K562 (cell line): ENCODE results near the gene LRRC41. TPM values are rescaled to one million over a fixed set of nuclear protein-coding genes. Genes with fewer than 3 reads are reported as not detected.

Experiments
- ARNT ChIP-seq, 2 experiments: fragments of 450-650 bp; IDR thresholded peaks; 2 replicates each; pipeline ENCODE4 v1.6.1; 2016; ENCODE audit warnings: mild to moderate bottlenecking in 1 of 2
- CBX8 ChIP-seq: fragments of 200-600 bp; sonication (generic); IDR thresholded peaks from 2 replicates; pipeline ENCODE4 v1.6.1; 2012; ENCODE audit warnings: borderline replicate concordance, mixed run types, low read depth, mild to moderate bottlenecking, moderate library complexity, mixed read lengths, low read length, control low read depth, inconsistent platforms; ENCODE audit not compliant: poor library complexity, severe bottlenecking; ENCODE audit errors: extremely low read depth
- CHD2 ChIP-seq: IDR thresholded peaks from 2 replicates; pipeline ENCODE4 v1.6.1; 2011; ENCODE audit warnings: low read depth, low read length
- CHD4 ChIP-seq: fragments of 200-600 bp; sonication (generic); IDR thresholded peaks from 3 replicates; pipeline ENCODE4 v1.6.1; 2012; ENCODE audit warnings: low read depth, mild to moderate bottlenecking, mixed read lengths, low read length, inconsistent platforms; ENCODE audit not compliant: insufficient read depth, insufficient replicate concordance, poor library complexity, severe bottlenecking
- ESRRA ChIP-seq: fragments of 450-650 bp; IDR thresholded peaks from 2 replicates; pipeline ENCODE4 v1.6.1; 2014; ENCODE audit warnings: low read depth, mild to moderate bottlenecking, moderate library complexity, borderline replicate concordance
- GABPB2 ChIP-seq: fragments of 250-450 bp; sonication (Bioruptor Pico); conservative IDR thresholded peaks from 2 replicates; pipeline ENCODE4 v1.5.1; 2021; ENCODE audit warnings: mild to moderate bottlenecking
- KLF16 ChIP-seq: IDR thresholded peaks from 2 replicates; pipeline ENCODE4 v1.6.1; 2016; ENCODE audit warnings: antibody characterized with exemption
- MCM5 ChIP-seq: fragments of 450-650 bp; IDR thresholded peaks from 2 replicates; pipeline ENCODE4 v1.6.1; 2016; ENCODE audit warnings: low read depth
- MNT ChIP-seq, 2 experiments: fragments of 450-650 bp; conservative IDR thresholded peaks; 2 replicates each; pipeline ENCODE4 v1.6.1; 2017; ENCODE audit warnings: mild to moderate bottlenecking in 2 of 2, moderate library complexity in 2 of 2
- NR2C2 ChIP-seq, 2 experiments: fragments of 200-800 bp in 1 of 2; sonication (Bioruptor generic) in 1 of 2; sonication (generic) in 1 of 2; formaldehyde crosslinking in 1 of 2; IDR thresholded peaks; 2 replicates each; pipeline versions ENCODE4 v1.6.1 to v1.8.0; 2016 to 2022; ENCODE audit warnings: mild to moderate bottlenecking in 1 of 2, missing compliant biosample characterization in 1 of 2, missing genetic modification characterization in 1 of 2, missing genetic modification reagents in 1 of 2
- SAFB ChIP-seq: fragments of 200-400 bp; formaldehyde crosslinking; IDR thresholded peaks from 2 replicates; pipeline ENCODE4 v1.6.1; 2017; ENCODE audit warnings: low read depth, low read length, borderline replicate concordance
- SIRT6 ChIP-seq: IDR thresholded peaks from one replicate; pipeline ENCODE4 v1.6.1; 2012; ENCODE audit warnings: low read depth, mild to moderate bottlenecking, control low read depth, inconsistent platforms, low read length, moderate library complexity
- SRF ChIP-seq, 2 experiments: fragments of 250-450, 450-650 bp in 1 of 2; sonication (Bioruptor Pico) in 1 of 2; sonication (generic) in 1 of 2; formaldehyde crosslinking; IDR thresholded peaks; 2 replicates each; pipeline versions ENCODE4 v1.5.0 to v1.5.1; 2020 to 2022; ENCODE audit warnings: mild to moderate bottlenecking in 1 of 2, missing genetic modification reagents in 1 of 2
- ZBTB7A ChIP-seq: IDR thresholded peaks from 2 replicates; pipeline ENCODE4 v1.6.1; 2011; ENCODE audit warnings: low read depth, mild to moderate bottlenecking, low read length, moderate library complexity, borderline replicate concordance; ENCODE audit not compliant: control insufficient read depth
- ZEB2 ChIP-seq: fragments of 450-650 bp; IDR thresholded peaks from 2 replicates; pipeline ENCODE4 v1.6.1; 2016
- polyA plus RNA-seq, 8 experiments: library from polyadenylated mRNA; depleted of rRNA in 4 of 8; stranded (reverse) in 5 of 8; unstranded in 3 of 8; fragments of >200 nt; fragmentation: Nextera tagmentation in 2 of 8; fragmentation: Illumina TruSeq in 1 of 8; extraction: Ambion mirVana in 2 of 8; extraction: Trizol in 1 of 8; gene quantifications; 2 replicates each; pipeline versions ENCODE4 v1.2.1 to v1.2.3, GENCODE V29; 2011 to 2014; ENCODE audit warnings: inconsistent platforms in 1 of 8, missing spikeins in 1 of 8
- total RNA-seq, 7 experiments: library from RNA; depleted of rRNA in 6 of 7; stranded (reverse); fragments of >200 nt in 6 of 7; fragmentation: Illumina TruSeq in 2 of 7; extraction: Trizol in 2 of 7; gene quantifications; 2 replicates each; pipeline versions ENCODE4 v1.2.1 to v1.2.3, GENCODE V29; 2011 to 2021; ENCODE audit warnings: low replicate concordance in 1 of 7
- TF ChIP-seq, protein P1 (sequence below): sonication (generic); formaldehyde crosslinking; IDR thresholded peaks from 2 replicates; pipeline ENCODE4 v1.8.0; 2023; ENCODE audit warnings: mild to moderate bottlenecking, missing genetic modification reagents
- TF ChIP-seq, protein P2 (sequence below): sonication (generic); formaldehyde crosslinking; IDR thresholded peaks from 2 replicates; pipeline ENCODE4 v1.9.0; 2022; ENCODE audit warnings: mild to moderate bottlenecking, missing genetic modification reagents
- TF ChIP-seq, protein P3 (sequence below): fragments of 200-800 bp; sonication (Bioruptor generic); IDR thresholded peaks from 2 replicates; pipeline ENCODE4 v1.6.1; 2017; ENCODE audit warnings: missing genetic modification characterization, missing compliant biosample characterization
- TF ChIP-seq, protein P4 (sequence below), 2 experiments: fragments of 450-650 bp in 1 of 2; IDR thresholded peaks; 2 replicates each; pipeline ENCODE4 v1.6.1; 2011 to 2017; ENCODE audit warnings: low read depth in 2 of 2, antibody characterized with exemption in 1 of 2, borderline replicate concordance in 1 of 2, low read length in 1 of 2, mild to moderate bottlenecking in 1 of 2, mixed read lengths in 1 of 2; ENCODE audit not compliant: control insufficient read depth in 1 of 2

The LRRC41 gene
- total and polyA plus RNA-seq, 9 of the 15 experiments (the other 6 are each of a cell fraction or from before 2014, with no cell fraction given) = 10.5 to 64.7 (median 44.2) TPM

- no peak for TF ChIP-seq NR2C2 (CRISPR knock-in tag; IDR thresholded peaks at IDR 0.05)
- TF ChIP-seq NR2C2 (tag; IDR thresholded peaks at IDR 0.05) = no peak
- TF ChIP-seq, protein P1, sequence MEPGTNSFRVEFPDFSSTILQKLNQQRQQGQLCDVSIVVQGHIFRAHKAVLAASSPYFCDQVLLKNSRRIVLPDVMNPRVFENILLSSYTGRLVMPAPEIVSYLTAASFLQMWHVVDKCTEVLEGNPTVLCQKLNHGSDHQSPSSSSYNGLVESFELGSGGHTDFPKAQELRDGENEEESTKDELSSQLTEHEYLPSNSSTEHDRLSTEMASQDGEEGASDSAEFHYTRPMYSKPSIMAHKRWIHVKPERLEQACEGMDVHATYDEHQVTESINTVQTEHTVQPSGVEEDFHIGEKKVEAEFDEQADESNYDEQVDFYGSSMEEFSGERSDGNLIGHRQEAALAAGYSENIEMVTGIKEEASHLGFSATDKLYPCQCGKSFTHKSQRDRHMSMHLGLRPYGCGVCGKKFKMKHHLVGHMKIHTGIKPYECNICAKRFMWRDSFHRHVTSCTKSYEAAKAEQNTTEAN (CRISPR knock-in tag) = no peak
- no peak for TF ChIP-seq CBX8
- TF ChIP-seq GABPB2 = no peak
- no peak for TF ChIP-seq CHD2
- TF ChIP-seq ARNT (IDR thresholded peaks at IDR 0.05) = no peak
- no peak for TF ChIP-seq ESRRA
- TF ChIP-seq KLF16 = no peak
- no peak for TF ChIP-seq MNT (conservative IDR thresholded peaks at IDR 0.05)
- no peak for TF ChIP-seq ZBTB7A
- no peak for TF ChIP-seq SIRT6
- no peak for TF ChIP-seq ZEB2
- TF ChIP-seq, protein P2, sequence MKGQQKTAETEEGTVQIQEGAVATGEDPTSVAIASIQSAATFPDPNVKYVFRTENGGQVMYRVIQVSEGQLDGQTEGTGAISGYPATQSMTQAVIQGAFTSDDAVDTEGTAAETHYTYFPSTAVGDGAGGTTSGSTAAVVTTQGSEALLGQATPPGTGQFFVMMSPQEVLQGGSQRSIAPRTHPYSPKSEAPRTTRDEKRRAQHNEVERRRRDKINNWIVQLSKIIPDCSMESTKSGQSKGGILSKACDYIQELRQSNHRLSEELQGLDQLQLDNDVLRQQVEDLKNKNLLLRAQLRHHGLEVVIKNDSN (CRISPR knock-in tag) = peak; percentile 10; the same call in 1 of the 2 replicates
- no peak for TF ChIP-seq MCM5
- TF ChIP-seq SRF (CRISPR knock-in tag; IDR thresholded peaks at IDR 0.05) = no peak
- TF ChIP-seq, protein P3, sequence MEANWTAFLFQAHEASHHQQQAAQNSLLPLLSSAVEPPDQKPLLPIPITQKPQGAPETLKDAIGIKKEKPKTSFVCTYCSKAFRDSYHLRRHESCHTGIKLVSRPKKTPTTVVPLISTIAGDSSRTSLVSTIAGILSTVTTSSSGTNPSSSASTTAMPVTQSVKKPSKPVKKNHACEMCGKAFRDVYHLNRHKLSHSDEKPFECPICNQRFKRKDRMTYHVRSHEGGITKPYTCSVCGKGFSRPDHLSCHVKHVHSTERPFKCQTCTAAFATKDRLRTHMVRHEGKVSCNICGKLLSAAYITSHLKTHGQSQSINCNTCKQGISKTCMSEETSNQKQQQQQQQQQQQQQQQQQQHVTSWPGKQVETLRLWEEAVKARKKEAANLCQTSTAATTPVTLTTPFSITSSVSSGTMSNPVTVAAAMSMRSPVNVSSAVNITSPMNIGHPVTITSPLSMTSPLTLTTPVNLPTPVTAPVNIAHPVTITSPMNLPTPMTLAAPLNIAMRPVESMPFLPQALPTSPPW = no peak
- no peak for TF ChIP-seq SAFB
- TF ChIP-seq CHD4 = no peak
- TF ChIP-seq, protein P4, sequence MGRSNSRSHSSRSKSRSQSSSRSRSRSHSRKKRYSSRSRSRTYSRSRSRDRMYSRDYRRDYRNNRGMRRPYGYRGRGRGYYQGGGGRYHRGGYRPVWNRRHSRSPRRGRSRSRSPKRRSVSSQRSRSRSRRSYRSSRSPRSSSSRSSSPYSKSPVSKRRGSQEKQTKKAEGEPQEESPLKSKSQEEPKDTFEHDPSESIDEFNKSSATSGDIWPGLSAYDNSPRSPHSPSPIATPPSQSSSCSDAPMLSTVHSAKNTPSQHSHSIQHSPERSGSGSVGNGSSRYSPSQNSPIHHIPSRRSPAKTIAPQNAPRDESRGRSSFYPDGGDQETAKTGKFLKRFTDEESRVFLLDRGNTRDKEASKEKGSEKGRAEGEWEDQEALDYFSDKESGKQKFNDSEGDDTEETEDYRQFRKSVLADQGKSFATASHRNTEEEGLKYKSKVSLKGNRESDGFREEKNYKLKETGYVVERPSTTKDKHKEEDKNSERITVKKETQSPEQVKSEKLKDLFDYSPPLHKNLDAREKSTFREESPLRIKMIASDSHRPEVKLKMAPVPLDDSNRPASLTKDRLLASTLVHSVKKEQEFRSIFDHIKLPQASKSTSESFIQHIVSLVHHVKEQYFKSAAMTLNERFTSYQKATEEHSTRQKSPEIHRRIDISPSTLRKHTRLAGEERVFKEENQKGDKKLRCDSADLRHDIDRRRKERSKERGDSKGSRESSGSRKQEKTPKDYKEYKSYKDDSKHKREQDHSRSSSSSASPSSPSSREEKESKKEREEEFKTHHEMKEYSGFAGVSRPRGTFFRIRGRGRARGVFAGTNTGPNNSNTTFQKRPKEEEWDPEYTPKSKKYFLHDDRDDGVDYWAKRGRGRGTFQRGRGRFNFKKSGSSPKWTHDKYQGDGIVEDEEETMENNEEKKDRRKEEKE (IDR thresholded peaks at IDR 0.05; ENCODE audit: borderline replicate concordance in 1 of 2, control insufficient read depth in 1 of 2, low read depth in 2 of 2, low read length in 1 of 2) = no peak
Observed at GRCh38 chr1:46278807-46279206, 24.6 kb downstream of the LRRC41 start (continued).
